KOPT-K1 (cell line): Measurements from ENCODE around the gene OR52N2.

Source experiments
- H3K27ac ChIP-seq: fragments of 200-600 bp; sonication (generic); 2 replicates; pipeline ENCODE4 v1.5.1; 2016; ENCODE audit warnings: antibody characterized with exemption, mild to moderate bottlenecking, low read depth, low read length; ENCODE audit not compliant: poor library complexity, severe bottlenecking
- H3K36me3 ChIP-seq: fragments of 200-600 bp; sonication (generic); 2 replicates; pipeline ENCODE4 v1.5.1; 2017; ENCODE audit warnings: antibody characterized with exemption, mild to moderate bottlenecking, low read length, moderate library complexity; ENCODE audit not compliant: insufficient read depth
- H3K9me3 ChIP-seq: fragments of 200-600 bp; sonication (generic); 2 replicates; pipeline ENCODE4 v1.5.1; 2017; ENCODE audit warnings: antibody characterized with exemption, low read length, mild to moderate bottlenecking; ENCODE audit not compliant: insufficient read depth, poor library complexity, severe bottlenecking

OR52N2 gene

GRCh38 chr11:5808500-5809121 lies at the start of gene OR52N2:
Gene OR52N2, plus strand, starts transcription at chr11:5808924. Its CDS starts 11,412 bp downstream, at chr11:5820336.
- Histone ChIP-seq H3K27ac (no peak within 1 kb of the TSS), H3K36me3 (no peaks in the 10 kb centered on the region), H3K9me3 (peaks cover 6% of the 10 kb centered on the region)

- no peaks in the 10 kb centered on the region for H3K36me3 ChIP-seq
- H3K27ac ChIP-seq, result no peak overlapping the region
- no peaks in the 10 kb centered on the region for H3K9me3 ChIP-seq
Measured at GRCh38 chr11:5767056-5767455, 41.7 kb upstream of the OR52N2 start.

GRCh38 chr11:5783255-5783654 lies 25.5 kb upstream of the OR52N2 start, which contains the start of gene OR52N5:
Gene OR52N5, minus strand, starts transcription at chr11:5783355. Its CDS starts 4,721 bp downstream, at chr11:5778634.
- Histone ChIP-seq H3K36me3 (no peaks in the 10 kb centered on the region), H3K9me3 (no peaks in the 10 kb centered on the region), H3K27ac (no peak within 1 kb of the TSS)

GRCh38 chr11:5791165-5791564 lies 17.6 kb upstream of the OR52N2 start, which contains the start of gene OR52N1:
Gene OR52N1, minus strand, starts transcription at chr11:5791265. Its CDS starts 2,449 bp downstream, at chr11:5788816.
- H3K27ac ChIP-seq, result no peak within 1 kb of the TSS
- no peaks in the 10 kb centered on the region for H3K36me3 ChIP-seq
- no peaks in the 10 kb centered on the region for H3K9me3 ChIP-seq

- Histone ChIP-seq H3K27ac (no peak overlapping the region), H3K36me3 (no peaks in the 10 kb centered on the region), H3K9me3 (no peaks in the 10 kb centered on the region)
Measured at GRCh38 chr11:5796541-5796940, 12.2 kb upstream of the OR52N2 start.

- Histone ChIP-seq H3K27ac (no peak overlapping the region), H3K36me3 (no peaks in the 10 kb centered on the region), H3K9me3 (peaks cover 6% of the 10 kb centered on the region)
Measured at GRCh38 chr11:5803982-5804381, 4.7 kb upstream of the OR52N2 start.

- H3K36me3 ChIP-seq, result no peaks in the 10 kb centered on the region
- no peak overlapping the region for H3K27ac ChIP-seq
- peaks cover 6% of the 10 kb centered on the region for H3K9me3 ChIP-seq
Measured at GRCh38 chr11:5807580-5807979, 1.1 kb upstream of the OR52N2 start.

- Histone ChIP-seq H3K9me3 (peaks cover 4% of the 10 kb centered on the region), H3K36me3 (no peaks in the 10 kb centered on the region), H3K27ac (no peak overlapping the region)
Measured at GRCh38 chr11:5809122-5809519, 397 bp downstream of the OR52N2 start.

- no peak overlapping the region for H3K27ac ChIP-seq
- H3K36me3 ChIP-seq, result no peaks in the 10 kb centered on the region
- H3K9me3 ChIP-seq, result no peaks in the 10 kb centered on the region
Measured at GRCh38 chr11:5809905-5810795, 1.4 kb downstream of the OR52N2 start.

GRCh38 chr11:5815534-5815933 lies 6.8 kb downstream of the OR52N2 start:
- Histone ChIP-seq H3K9me3 (no peaks in the 10 kb centered on the region), H3K36me3 (no peaks in the 10 kb centered on the region), H3K27ac (no peak overlapping the region)

- Histone ChIP-seq H3K36me3 (no peaks in the 10 kb centered on the region), H3K27ac (no peak overlapping the region), H3K9me3 (no peaks in the 10 kb centered on the region)
Measured at GRCh38 chr11:5818245-5818886, 9.6 kb downstream of the OR52N2 start.

- Histone ChIP-seq H3K36me3 (no peaks in the 10 kb centered on the region), H3K27ac (no peak overlapping the region), H3K9me3 (no peaks in the 10 kb centered on the region)
Measured at GRCh38 chr11:5831196-5831829, 22.6 kb downstream of the OR52N2 start.

- peaks cover 10% of the 10 kb centered on the region for H3K9me3 ChIP-seq
- H3K27ac ChIP-seq, result no peak overlapping the region
- H3K36me3 ChIP-seq, result no peaks in the 10 kb centered on the region
Measured at GRCh38 chr11:5833446-5833845, 24.7 kb downstream of the OR52N2 start.

- Histone ChIP-seq H3K27ac (no peak overlapping the region), H3K9me3 (peaks cover 10% of the 10 kb centered on the region), H3K36me3 (no peaks in the 10 kb centered on the region)
Measured at GRCh38 chr11:5837695-5838094, 29.0 kb downstream of the OR52N2 start.

GRCh38 chr11:5841797-5842196 lies 33.1 kb downstream of the OR52N2 start, which contains the start of gene OR52E6:
Gene OR52E6, minus strand, starts transcription at chr11:5841897. Its CDS starts 0 bp downstream, at chr11:5841897.
- H3K9me3 ChIP-seq, result peaks cover 10% of the 10 kb centered on the region
- no peaks in the 10 kb centered on the region for H3K36me3 ChIP-seq
- no peak within 1 kb of the TSS for H3K27ac ChIP-seq
